ENCODE measurements around the gene IL11RA. TPM values are rescaled to one million over a fixed set of nuclear protein-coding genes. Genes with fewer than 3 reads are reported as not detected.

Gene IL11RA
- total RNA-seq, 1 donor from 2014 or later, result 112 TPM

DNA sequence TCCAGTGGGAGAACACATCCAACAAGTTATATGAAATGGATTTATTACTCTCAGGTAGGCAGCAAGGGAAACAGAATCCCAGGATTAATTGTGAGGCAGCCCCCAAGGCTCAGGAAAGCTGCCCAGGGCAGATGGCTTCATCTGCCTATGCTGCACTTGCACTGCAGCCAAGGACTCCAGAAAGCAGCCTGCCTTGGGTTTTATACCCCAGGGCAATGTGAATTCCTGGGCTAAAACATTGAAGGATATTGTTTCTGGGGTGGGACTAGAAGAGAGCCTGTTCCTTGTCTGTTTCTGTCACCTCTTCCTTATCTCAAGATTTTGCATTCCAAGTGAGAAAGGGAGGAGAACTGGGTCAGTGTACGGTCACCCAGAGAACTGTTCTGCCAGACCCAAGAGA is 19.3 kb downstream of the IL11RA start:
- no peak for DNase-seq (ENCODE audit: low spot score in 2 of 2, unreplicated experiment in 2 of 2)
- Mint-ChIP-seq H3K27ac (no peak overlapping the region), H3K27me3 (ENCODE audit: low read depth) (no peaks in the 10 kb centered on the region), H3K36me3 (peaks cover 21% of the 10 kb centered on the region), H3K9me3 (peaks cover 24% of the 10 kb centered on the region), H3K4me1 (peaks cover 2% of the 10 kb centered on the region), H3K4me3 (no peak overlapping the region)
- TF ChIP-seq, protein P1, sequence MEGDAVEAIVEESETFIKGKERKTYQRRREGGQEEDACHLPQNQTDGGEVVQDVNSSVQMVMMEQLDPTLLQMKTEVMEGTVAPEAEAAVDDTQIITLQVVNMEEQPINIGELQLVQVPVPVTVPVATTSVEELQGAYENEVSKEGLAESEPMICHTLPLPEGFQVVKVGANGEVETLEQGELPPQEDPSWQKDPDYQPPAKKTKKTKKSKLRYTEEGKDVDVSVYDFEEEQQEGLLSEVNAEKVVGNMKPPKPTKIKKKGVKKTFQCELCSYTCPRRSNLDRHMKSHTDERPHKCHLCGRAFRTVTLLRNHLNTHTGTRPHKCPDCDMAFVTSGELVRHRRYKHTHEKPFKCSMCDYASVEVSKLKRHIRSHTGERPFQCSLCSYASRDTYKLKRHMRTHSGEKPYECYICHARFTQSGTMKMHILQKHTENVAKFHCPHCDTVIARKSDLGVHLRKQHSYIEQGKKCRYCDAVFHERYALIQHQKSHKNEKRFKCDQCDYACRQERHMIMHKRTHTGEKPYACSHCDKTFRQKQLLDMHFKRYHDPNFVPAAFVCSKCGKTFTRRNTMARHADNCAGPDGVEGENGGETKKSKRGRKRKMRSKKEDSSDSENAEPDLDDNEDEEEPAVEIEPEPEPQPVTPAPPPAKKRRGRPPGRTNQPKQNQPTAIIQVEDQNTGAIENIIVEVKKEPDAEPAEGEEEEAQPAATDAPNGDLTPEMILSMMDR (IDR thresholded peaks at IDR 0.05; ENCODE audit: unreplicated experiment), result no peak

DNA sequence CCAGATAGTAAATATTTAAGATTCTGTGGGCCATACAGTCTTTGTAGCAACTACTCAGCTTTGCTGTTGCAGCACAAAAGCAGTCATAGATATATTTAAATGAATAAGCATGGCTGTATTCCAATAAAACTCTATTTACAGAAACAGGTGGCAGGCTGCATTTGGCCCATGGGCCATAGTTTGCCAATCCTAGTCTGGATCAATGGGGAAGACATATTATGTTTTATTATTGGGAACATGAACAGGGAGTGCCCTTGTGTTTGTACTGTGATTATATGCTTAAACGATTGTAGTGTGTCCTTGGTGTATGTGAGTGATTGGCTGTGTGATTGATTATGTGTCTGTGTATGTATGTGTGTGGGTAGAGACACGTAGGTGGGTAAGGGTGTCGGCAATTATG is 22.5 kb downstream of the IL11RA start:
- Mint-ChIP-seq H3K36me3 (peaks cover 9% of the 10 kb centered on the region), H3K4me3 (no peak overlapping the region), H3K27me3 (ENCODE audit: low read depth) (no peaks in the 10 kb centered on the region), H3K27ac (no peak overlapping the region), H3K4me1 (peaks cover 2% of the 10 kb centered on the region), H3K9me3 (peaks cover 17% of the 10 kb centered on the region)
- DNase-seq (ENCODE audit: low spot score in 2 of 2, unreplicated experiment in 2 of 2), result no peak
- TF ChIP-seq, protein P1 (IDR thresholded peaks at IDR 0.05; ENCODE audit: unreplicated experiment), result no peak

DNA sequence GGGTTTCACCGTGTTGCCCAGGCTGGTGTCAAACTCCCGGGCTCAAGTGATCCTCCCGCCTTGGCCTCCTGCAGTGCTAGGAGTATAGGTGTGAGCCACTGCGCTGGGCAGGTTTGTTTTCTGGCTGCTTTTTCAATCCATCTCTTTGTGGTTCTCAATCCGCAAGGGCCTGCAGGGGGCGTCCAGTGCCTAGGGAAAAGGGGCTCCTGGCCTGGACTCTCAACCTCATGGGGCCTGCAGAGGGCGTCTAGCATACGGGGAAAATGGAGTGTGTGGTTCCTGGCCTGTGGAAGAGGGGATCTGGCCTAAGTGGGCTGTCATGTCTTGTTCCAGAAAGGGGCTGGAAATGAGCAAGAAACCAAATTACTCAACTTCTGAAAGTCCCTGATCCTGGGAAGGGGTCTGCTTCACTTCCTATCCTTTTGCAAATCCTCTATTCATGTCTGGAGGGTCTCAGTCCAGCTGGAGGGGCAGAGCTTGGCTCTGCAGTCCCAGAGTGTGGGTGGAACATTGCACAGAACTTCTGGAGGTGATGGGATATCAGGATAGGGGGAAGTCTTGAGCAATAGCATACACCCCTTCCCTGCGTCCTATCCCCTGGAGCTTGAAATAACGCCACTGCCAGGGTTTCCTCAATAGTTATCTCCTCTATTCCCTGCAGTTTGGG is 23.2 kb downstream of the IL11RA start:
- H3K4me3 Mint-ChIP-seq, result no peak overlapping the region
- H3K9me3 Mint-ChIP-seq, result peaks cover 13% of the 10 kb centered on the region
- H3K36me3 Mint-ChIP-seq, result peaks cover 4% of the 10 kb centered on the region
- peak; percentile 35 to 66 for DNase-seq (ENCODE audit: low spot score in 2 of 2, unreplicated experiment in 2 of 2)
- H3K4me1 Mint-ChIP-seq, result peaks cover 2% of the 10 kb centered on the region
- H3K27me3 Mint-ChIP-seq (ENCODE audit: low read depth), result no peaks in the 10 kb centered on the region
- H3K27ac Mint-ChIP-seq, result no peak overlapping the region
- TF ChIP-seq, protein P1 (IDR thresholded peaks at IDR 0.05; ENCODE audit: unreplicated experiment), result peak; percentile 28

DNA sequence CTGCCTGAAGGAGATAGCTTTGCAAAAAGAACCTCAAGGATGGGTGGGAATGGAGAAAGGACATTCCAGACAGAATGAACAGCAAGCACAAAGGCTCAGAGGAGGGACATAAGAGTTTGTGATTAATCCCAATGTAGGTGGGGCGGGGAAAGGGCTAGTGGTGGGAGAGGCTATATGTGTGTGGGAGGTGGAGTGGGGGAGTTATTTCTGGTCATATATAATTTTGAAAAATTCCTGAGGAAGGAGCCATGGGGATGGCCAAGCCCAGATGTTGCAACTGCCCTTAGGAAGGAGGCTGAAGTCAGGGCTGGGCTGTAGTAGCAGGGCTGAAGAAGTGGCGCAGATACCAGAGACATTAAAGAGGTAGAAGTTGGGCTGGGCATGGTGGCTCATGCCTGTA is 23.9 kb downstream of the IL11RA start:
- Mint-ChIP-seq H3K27ac (no peak overlapping the region), H3K9me3 (peaks cover 8% of the 10 kb centered on the region)

DNA sequence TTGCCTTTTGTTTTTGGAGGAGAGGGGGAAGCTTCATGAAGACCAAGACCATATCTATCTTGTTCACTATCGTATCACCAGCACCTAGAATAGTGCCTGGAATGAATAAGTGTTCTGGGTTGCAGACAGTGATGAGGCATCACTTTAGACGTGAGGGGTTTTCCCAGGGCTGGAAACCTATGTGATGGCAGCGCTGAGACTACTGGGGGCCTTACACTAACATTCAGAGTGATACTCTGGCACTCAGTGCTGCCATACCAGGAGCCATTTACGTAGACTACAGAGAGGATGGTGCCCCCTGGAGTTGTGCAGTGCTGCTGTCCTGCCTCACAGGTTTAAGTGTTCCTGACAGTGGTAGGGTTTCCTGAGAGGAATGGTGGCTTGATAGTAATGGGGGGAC is 32.2 kb downstream of the IL11RA start:
- H3K4me1 Mint-ChIP-seq, result no peaks in the 10 kb centered on the region
- H3K36me3 Mint-ChIP-seq, result peaks cover 12% of the 10 kb centered on the region
- no peak overlapping the region for H3K4me3 Mint-ChIP-seq
- TF ChIP-seq, protein P1 (IDR thresholded peaks at IDR 0.05; ENCODE audit: unreplicated experiment), result no peak
- H3K27me3 Mint-ChIP-seq (ENCODE audit: low read depth), result no peaks in the 10 kb centered on the region
- no peaks in the 10 kb centered on the region for H3K9me3 Mint-ChIP-seq
- no peak overlapping the region for H3K27ac Mint-ChIP-seq
- DNase-seq (ENCODE audit: low spot score in 2 of 2, unreplicated experiment in 2 of 2), result no peak

More for the DNA sequence above, 23.9 kb downstream of the IL11RA start:
- Mint-ChIP-seq H3K36me3 (peaks cover 6% of the 10 kb centered on the region), H3K27me3 (ENCODE audit: low read depth) (no peaks in the 10 kb centered on the region), H3K4me3 (no peak overlapping the region), H3K4me1 (peaks cover 2% of the 10 kb centered on the region)
- DNase-seq (ENCODE audit: low spot score in 2 of 2, unreplicated experiment in 2 of 2), result no peak
- TF ChIP-seq, protein P1 (IDR thresholded peaks at IDR 0.05; ENCODE audit: unreplicated experiment), result no peak
